Stimulated activated CD8-positive, alpha-beta memory T cell treated with anti-CD3 and anti-CD28 coated beads, Interleukin-7, amount 100 ng/mL, for 48 hours (primary cell): ENCODE measurements around the gene NOXO1.

Experiments
- DNase-seq, 2 donors: peaks; one replicate each; pipeline ENCODE4 v3.0.0-alpha.2; 2020; ENCODE audit warnings: low read depth in 1 of 2; ENCODE audit errors: extremely low read depth in 1 of 2

The NOXO1 gene, protein sequence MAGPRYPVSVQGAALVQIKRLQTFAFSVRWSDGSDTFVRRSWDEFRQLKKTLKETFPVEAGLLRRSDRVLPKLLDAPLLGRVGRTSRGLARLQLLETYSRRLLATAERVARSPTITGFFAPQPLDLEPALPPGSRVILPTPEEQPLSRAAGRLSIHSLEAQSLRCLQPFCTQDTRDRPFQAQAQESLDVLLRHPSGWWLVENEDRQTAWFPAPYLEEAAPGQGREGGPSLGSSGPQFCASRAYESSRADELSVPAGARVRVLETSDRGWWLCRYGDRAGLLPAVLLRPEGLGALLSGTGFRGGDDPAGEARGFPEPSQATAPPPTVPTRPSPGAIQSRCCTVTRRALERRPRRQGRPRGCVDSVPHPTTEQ

GRCh38 chr16:1981398-1981836, at the start of gene NOXO1:
Gene NOXO1, minus strand, starts transcription at chr16:1981469. Its CDS starts 290 bp downstream, at chr16:1981179.
- no peak for DNase-seq

DNA sequence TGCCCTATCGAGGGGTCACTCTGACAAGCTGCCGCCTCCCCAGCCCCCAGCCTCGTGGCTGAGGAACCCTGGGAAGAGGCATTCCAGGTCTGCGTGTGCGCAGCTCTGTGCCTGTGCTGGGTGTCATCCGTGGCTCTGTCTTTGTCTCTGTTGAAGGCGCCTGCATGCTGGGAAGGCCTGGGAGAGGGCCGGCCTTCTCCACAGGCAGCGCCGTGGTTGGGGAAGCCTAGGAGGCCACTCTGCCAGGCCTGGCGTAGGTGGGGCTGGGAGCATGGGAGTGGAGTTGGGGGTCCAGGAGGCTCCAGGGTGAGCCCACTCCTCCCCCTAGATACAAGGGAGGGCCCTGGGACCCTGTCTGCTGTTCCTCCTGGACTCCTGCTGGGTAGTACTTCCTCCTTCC, 48.8 kb upstream of the NOXO1 start:
- no peak for DNase-seq

- DNase-seq, result no peak
Measured at GRCh38 chr16:2029350-2029749, 48.1 kb upstream of the NOXO1 start.

DNA sequence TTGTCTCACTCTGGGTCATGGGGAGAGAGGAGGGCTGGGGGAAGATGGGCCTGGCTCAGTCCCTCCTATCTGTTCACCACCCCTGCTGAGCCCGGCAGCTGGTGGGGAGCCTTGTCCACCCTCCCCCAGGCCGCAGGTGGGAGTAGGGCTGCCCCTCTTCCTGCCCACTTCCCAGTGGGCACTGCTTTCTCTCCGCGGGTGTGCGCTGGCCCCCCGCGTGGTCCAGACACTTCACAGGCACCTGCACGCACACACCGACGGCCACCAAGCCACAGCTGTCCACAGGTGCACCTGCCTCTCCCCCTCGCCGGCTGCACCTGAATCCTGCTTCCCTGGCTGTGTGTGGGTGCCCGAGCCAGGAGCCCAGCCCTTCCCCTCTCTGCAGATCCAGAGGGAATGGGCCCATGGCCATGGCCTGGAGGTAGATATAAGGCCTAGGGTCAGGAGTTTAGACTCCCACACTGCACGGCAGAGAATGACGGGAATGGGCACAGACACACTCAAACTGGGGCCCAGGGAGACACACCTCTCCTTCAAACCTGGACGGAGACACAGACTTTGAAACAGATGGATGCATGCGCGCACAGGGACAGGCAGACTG, 47.5 kb upstream of the NOXO1 start:
- DNase-seq, result no peak

- no peak for DNase-seq
Measured at GRCh38 chr16:2028146-2028545, 46.9 kb upstream of the NOXO1 start.

DNA sequence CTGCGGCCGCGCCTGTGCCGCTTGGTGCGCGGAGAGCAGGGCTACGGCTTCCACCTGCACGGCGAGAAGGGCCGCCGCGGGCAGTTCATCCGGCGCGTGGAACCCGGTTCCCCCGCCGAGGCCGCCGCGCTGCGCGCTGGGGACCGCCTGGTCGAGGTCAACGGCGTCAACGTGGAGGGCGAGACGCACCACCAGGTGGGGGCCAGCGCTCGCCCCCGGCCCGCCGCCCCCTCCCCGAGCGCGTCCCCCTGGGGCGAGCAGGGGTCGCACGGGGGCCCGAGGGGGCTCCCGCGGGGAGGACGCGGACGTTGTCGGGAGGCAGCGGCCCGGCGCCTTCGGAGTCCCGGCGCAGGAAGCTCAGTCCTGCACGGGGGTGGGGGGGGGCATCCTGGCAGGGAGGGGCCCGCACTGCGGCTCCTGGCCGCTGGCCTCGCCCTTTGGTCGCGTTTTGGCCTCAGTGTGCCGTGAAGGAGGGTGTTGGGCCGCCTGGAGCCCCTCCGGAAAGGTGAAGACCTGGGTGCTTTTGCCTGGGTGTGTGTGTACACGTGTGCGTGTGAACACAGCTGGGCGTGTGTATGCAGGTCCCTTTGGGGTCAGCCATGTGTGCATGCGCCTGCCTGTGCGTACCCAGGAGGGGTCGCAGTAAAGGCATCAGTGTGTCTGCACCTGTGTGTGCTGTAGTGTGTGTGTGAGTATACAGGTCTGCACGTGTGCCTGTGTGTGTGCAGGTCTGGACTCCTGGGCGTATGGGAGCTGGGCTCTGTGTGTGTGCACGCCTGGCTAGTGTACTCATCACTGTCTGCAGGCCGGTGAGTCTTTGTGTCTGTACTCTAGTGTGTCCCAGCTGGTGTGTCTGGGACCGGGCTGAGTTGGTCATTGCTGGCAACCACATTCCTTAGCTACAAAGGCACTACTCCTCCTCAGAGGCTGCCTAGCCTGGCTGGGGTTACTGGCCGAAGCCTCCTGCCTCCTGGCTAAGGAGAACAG, 46.0 kb upstream of the NOXO1 start:
- no peak for DNase-seq

GRCh38 chr16:2026461-2027023, 45.3 kb upstream of the NOXO1 start, which contains the start of gene NHERF2:
Gene NHERF2, plus strand, starts transcription at chr16:2026902. Its CDS starts 104 bp downstream, at chr16:2027006.
- DNase-seq, result no peak

DNA sequence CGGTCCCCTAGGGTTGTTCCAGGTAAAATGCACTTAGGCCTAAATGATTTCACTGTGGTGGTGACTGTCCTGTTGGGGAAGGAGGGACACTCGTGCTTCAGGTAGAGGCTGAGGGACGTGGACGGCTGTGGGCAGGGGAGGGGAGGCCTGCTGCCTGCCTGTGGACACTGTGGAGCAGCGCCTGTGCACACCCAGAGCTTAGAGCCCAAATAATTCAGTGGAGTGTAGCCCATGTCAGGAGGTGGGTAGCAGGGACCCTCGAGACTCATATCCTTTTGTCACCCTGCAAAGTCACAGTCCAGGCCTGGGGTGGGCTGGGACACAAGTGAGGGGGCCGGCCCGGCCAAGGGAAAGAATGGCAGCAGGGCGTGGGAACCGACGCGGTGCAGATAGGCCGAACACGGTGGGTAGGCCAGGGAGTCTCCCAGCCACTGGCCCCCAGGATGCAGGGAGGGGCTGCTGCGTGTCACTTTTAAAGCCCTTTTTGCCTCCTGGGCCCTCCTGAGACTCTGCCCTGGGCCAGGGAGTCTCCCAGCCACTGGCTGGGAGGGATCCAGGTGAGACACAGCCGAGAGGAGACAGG, 44.7 kb upstream of the NOXO1 start:
- DNase-seq, result no peak

GRCh38 chr16:2025251-2025650, 44.0 kb upstream of the NOXO1 start:
- DNase-seq, result no peak

GRCh38 chr16:2024032-2024420, 42.8 kb upstream of the NOXO1 start:
- no peak for DNase-seq

DNA sequence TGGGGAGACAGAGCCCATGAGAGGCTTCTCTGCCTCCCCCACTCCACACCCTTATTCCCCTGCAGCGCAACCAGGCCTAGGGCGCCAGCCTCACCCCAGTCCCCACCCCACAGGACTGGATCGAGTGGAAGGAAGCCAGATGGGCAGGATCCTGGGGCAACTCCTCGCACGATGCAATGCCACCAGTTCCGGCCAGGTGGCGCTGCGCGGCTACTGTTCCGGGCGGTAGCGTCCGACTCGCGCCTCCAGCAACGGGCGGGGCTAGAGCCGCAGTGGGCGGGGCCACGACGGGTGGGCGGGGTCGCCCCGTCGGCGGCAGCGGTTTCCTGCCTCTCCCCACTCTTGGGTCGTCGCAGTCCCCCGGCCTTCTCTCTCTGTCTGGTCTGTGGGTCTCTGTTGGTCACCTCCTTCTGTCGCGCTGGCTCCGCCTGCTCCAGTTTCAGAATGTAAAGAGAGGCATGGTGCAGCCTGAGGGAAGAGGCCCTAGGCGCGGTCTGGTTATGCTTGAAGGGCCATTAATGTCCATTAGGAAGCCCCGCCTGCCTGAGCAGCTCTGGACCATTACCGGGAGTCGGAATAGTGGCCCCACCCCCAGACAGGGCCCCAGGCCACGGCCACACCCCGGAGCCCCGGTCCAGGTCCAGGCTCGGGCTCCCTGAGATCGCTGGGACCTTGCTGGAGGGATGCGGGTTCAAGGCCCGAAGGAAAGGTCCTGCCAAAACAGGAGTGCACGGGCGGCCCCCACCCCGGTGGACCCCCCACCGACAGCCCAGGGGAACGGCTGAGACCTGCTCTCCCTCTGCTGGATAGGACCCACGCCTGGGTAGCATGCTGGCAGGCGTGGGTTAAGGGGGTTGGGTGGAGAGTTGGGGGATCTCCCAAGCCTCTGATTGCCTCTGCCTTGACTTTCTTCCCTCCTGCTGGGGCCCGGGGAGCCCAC, 42.1 kb upstream of the NOXO1 start:
- peak; percentile 84 to 87 for DNase-seq

DNA sequence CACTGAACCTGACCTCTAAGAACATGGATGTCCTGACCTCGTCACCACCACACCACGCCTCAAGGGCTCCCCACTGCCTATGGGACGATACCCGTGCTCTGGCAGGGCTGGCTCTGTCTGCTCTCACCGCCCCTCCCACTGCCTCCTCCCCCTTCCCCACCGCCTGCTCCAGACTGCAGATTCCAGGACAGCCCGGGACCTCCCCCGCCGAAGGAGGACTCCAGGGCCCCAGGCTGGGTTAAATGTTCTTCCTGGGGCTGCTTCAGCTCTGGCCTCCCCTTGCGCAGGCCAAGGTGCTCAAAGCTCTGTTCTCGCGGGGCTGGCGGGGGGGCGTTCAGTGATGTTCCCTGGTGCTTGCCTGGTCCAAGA, 41.4 kb upstream of the NOXO1 start:
- no peak for DNase-seq

DNA sequence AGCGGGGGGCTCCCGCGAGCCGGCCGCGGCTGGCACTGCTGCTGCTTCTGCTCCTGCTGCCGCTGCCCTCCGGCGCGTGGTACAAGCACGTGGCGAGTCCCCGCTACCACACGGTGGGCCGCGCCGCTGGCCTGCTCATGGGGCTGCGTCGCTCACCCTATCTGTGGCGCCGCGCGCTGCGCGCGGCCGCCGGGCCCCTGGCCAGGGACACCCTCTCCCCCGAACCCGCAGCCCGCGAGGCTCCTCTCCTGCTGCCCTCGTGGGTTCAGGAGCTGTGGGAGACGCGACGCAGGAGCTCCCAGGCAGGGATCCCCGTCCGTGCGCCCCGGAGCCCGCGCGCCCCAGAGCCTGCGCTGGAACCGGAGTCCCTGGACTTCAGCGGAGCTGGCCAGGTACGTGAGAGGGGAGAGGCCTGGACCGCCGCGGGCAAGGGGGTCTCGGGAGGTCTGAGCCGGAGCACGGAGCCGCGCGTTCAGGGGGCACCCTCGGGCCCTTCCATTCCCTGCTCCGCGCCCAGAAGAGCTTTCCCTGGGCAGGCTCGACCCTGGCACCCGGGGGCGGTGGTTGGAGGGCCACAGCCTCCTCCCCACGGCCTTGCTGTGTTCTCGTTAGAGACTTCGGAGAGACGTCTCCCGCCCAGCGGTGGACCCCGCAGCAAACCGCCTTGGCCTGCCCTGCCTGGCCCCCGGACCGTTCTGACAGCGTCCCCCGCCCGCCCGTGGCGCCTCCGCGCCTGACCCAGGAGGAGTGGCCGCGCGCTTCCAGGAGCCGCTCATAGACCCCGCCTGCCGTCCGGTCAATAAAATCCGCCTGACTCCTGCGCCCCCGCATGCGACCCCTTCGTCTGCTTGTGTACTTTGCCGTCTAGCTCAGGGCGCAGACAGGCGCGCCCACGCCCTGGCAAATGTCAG, 38.9 kb upstream of the NOXO1 start:
- DNase-seq, result no peak

DNA sequence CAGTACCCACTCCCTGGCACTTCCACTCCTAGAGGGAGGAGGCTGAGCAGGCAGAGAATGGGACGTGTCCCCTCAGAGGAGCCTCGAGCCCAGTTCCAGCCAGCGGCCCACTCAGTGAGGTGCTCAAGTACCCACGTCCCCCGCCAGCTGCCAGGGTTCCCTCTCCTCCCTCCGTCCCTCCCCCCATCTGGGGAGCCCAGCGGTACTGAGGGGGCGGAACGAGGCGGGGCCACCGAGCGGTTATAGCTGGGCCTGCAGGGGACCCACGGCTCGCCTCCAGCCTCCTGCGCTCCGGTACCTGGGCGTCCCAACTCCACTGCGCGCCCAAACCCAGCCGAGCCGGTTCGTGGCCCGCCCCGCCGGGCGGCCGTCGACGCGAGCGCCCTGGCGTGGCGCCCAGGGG, 38.2 kb upstream of the NOXO1 start, which contains the start of gene NPW:
Gene NPW, plus strand, starts transcription at position 268 of the 403 bp plus-strand sequence.
- no peak for DNase-seq

DNA sequence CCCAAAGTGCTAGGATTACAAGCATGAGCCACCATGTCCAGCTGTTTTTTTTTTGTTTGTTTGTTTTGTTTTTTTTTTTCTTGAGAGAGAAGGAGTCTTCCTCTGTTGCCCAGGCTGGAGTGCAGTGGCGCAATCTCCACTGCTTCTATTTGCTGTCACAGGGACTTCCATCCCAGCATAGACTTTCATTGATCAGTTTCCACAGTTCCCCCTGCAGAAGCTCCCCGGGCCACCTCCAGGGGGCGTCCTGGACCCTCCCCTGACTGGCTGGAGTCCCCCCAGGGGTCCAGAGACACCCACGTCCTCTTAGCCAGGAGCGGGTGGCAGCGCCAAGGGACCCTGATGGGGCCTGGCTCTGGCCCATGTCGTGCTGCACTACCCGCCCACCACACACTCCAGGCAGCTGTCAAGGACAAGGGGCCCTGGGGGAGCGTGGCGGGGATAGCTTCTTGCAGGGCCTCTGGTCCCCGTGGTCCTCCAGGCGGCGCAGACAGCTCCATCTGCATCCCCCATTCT, 35.2 kb upstream of the NOXO1 start:
- DNase-seq, result no peak

DNA sequence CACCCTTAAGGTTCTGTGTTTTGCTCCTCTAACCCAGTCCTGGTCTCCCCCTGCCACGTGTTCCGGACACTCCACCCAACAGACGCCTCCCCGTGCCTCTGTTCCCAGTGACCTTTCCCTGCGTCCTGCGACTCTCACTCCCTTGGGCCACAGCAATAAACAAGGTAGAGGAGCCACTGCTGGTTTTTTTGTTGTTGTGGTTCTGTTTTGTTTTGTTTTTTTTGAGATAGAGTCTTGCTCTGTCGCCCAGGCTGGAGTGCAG, 34.6 kb upstream of the NOXO1 start:
- no peak for DNase-seq

- DNase-seq, result no peak
Measured at GRCh38 chr16:2015117-2015946, 34.1 kb upstream of the NOXO1 start.

DNA sequence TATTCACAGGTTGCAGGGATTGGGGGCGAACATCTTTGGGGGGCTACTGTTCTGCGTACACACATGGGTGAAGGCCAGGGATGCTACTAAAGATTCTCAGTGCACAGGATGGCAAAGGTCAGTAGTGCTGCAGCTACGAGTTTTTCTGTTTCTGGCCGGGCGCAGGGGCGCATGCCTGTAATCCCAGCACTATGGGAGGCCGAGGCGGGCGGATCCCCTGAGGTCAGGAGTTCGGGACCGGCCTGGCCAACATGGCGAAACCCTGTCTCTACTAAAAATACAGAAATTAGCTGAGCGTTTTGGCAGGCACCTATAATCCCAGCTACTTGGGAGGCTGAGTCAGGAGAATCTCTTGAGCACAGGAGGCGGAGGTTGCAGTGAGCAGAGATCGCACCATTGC, 32.3 kb upstream of the NOXO1 start:
- no peak for DNase-seq
